Neuronal stem cell (in vitro differentiated cells): ENCODE measurements around the gene SPATS2L.

ENCODE experiments used
- DNase-seq: peaks from one replicate; pipeline ENCODE4 v3.0.0-alpha.2; 2013; ENCODE audit warnings: low spot score
- H2AFZ ChIP-seq: one replicate; pipeline ENCODE4 v1.6.1; 2013; ENCODE audit warnings: mild to moderate bottlenecking, low read length, inconsistent platforms
- H2AK5ac ChIP-seq: 2 replicates; pipeline ENCODE4 v1.6.1; 2013; ENCODE audit warnings: low read depth, mild to moderate bottlenecking, inconsistent platforms, low read length, moderate library complexity, mixed read lengths
- H2BK120ac ChIP-seq: 2 replicates; pipeline ENCODE4 v1.6.1; 2013; ENCODE audit warnings: low read depth, mild to moderate bottlenecking, inconsistent platforms, low read length, moderate library complexity, mixed read lengths
- H2BK12ac ChIP-seq: one replicate; pipeline ENCODE4 v1.6.1; 2013; ENCODE audit warnings: low read length, inconsistent platforms
- H2BK15ac ChIP-seq: 2 replicates; pipeline ENCODE4 v1.6.1; 2013; ENCODE audit warnings: mild to moderate bottlenecking, low read length, inconsistent platforms, mixed read lengths
- H2BK5ac ChIP-seq: one replicate; pipeline ENCODE4 v1.6.1; 2013; ENCODE audit warnings: inconsistent platforms, mild to moderate bottlenecking, low read length, moderate library complexity
- H3K14ac ChIP-seq: one replicate; pipeline ENCODE4 v1.6.1; 2013; ENCODE audit warnings: low read length, inconsistent platforms
- H3K18ac ChIP-seq: 2 replicates; pipeline ENCODE4 v1.6.1; 2013; ENCODE audit warnings: low read length, inconsistent platforms
- H3K23ac ChIP-seq: 2 replicates; pipeline ENCODE4 v1.6.1; 2013; ENCODE audit warnings: low read depth, mild to moderate bottlenecking, mixed read lengths, low read length, inconsistent platforms; ENCODE audit not compliant: poor library complexity
- H3K27ac ChIP-seq: replicated peaks from 3 replicates; pipeline ENCODE4 v1.5.1; 2013; ENCODE audit warnings: low read length, inconsistent platforms
- H3K27me3 ChIP-seq, 3 experiments: 2 replicates each; pipeline ENCODE4 v1.6.1; 2013; ENCODE audit warnings: low read length in 3 of 3, mild to moderate bottlenecking in 2 of 3, inconsistent platforms in 1 of 3, low read depth in 1 of 3, mixed read lengths in 1 of 3, moderate library complexity in 1 of 3; ENCODE audit not compliant: control insufficient read depth in 3 of 3, insufficient read depth in 3 of 3
- H3K36me3 ChIP-seq, 2 donors: replicated peaks in 1 of 2; 2 replicates each; pipeline ENCODE4 v1.6.1; 2013; ENCODE audit warnings: low read length in 2 of 2; ENCODE audit not compliant: control insufficient read depth in 2 of 2, insufficient read depth in 2 of 2
- H3K4ac ChIP-seq: 2 replicates; pipeline ENCODE4 v1.6.1; 2013; ENCODE audit warnings: inconsistent platforms, mild to moderate bottlenecking, low read length, moderate library complexity
- H3K4me1 ChIP-seq, 2 donors: 1 replicate in 1 of 2; 2 replicates in 1 of 2; pipeline ENCODE4 v1.6.1; 2013; ENCODE audit warnings: low read length in 2 of 2, low read depth in 1 of 2; ENCODE audit not compliant: control insufficient read depth in 2 of 2, insufficient read depth in 1 of 2
- H3K4me2 ChIP-seq: one replicate; pipeline ENCODE4 v1.6.1; 2013; ENCODE audit warnings: mild to moderate bottlenecking, low read length, inconsistent platforms; ENCODE audit not compliant: insufficient read depth, poor library complexity, severe bottlenecking
- H3K4me3 ChIP-seq, 2 donors: 2 replicates each; pipeline ENCODE4 v1.5.1; 2013; ENCODE audit warnings: low read length in 2 of 2, mild to moderate bottlenecking in 2 of 2, inconsistent platforms in 1 of 2, moderate library complexity in 1 of 2
- H3K79me1 ChIP-seq: one replicate; pipeline ENCODE4 v1.6.1; 2013; ENCODE audit warnings: low read depth, mild to moderate bottlenecking, inconsistent platforms, low read length, moderate library complexity
- H3K9ac ChIP-seq: one replicate; pipeline ENCODE4 v1.6.1; 2013; ENCODE audit warnings: mild to moderate bottlenecking, low read depth, low read length, inconsistent platforms; ENCODE audit not compliant: poor library complexity
- H3K9me3 ChIP-seq, 2 donors: replicated peaks in 1 of 2; 2 replicates each; pipeline versions ENCODE3 to v1.6.1; 2013; ENCODE audit warnings: low read length in 2 of 2, mild to moderate bottlenecking in 2 of 2, inconsistent platforms in 1 of 2, low read depth in 1 of 2, mixed read lengths in 1 of 2, moderate library complexity in 1 of 2; ENCODE audit not compliant: control insufficient read depth in 2 of 2, insufficient read depth in 1 of 2
- H4K8ac ChIP-seq: one replicate; pipeline ENCODE4 v1.6.1; 2013; ENCODE audit warnings: low read depth, mild to moderate bottlenecking, inconsistent platforms, low read length, moderate library complexity
- H4K91ac ChIP-seq: one replicate; pipeline ENCODE4 v1.6.1; 2013; ENCODE audit warnings: low read length, low read depth, mild to moderate bottlenecking, inconsistent platforms; ENCODE audit not compliant: poor library complexity
- WGBS, 2 donors: extraction: QIAGEN DNeasy Blood & Tissue Kit; methylation state at CpG; one replicate each; pipeline ENCODE4 v1.1.7; 2013; ENCODE audit warnings: missing lambda C conversion rate in 2 of 2, mixed read lengths in 1 of 2; ENCODE audit not compliant: insufficient read length in 2 of 2, insufficient replicate concordance in 1 of 2; ENCODE audit errors: extremely low coverage in 2 of 2; 5-methylcytosine and 5-hydroxymethylcytosine counted together

The SPATS2L gene

DNA sequence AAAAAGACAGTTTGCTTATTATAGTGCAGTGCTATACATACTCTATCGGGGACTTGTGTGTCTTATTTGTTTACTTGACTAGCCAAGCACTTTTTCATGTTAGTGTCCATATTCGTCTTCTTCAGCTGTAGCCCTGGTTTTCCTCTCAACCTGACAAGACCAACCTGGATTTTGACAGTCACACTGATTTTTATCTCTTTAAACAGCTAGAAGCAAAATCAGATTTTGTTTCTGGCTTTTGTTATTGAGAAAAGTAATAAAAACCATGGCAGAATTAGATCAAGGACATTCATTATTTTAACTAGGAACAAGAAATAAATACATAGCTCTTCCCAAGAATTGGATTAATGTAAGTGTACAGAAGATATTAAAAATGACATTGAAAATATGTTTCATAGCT lies 56.8 kb downstream of the SPATS2L start:
- Histone ChIP-seq H2BK12ac (no peak overlapping the region), H4K8ac (no peak overlapping the region), H3K14ac (no peak overlapping the region), H3K9me3 (no peaks in the 10 kb centered on the region), H3K27me3 (no peaks in the 10 kb centered on the region), H3K9ac (no peak overlapping the region), H3K79me1 (peaks cover 2% of the 10 kb centered on the region), H3K18ac (no peak overlapping the region), H3K23ac (no peak overlapping the region), H2BK5ac (no peak overlapping the region), H3K4me3 (no peak overlapping the region), H3K27ac (no peak overlapping the region), H3K36me3 (no peaks in the 10 kb centered on the region), H3K4ac (no peak overlapping the region), H2AK5ac (no peak overlapping the region), H2BK15ac (no peak overlapping the region), H3K4me1 (peaks cover 6 to 23% of the 10 kb centered on the region in 2 donors), H2AFZ (no peak overlapping the region), H3K4me2 (no peak overlapping the region), H4K91ac (no peak overlapping the region), H2BK120ac (no peak overlapping the region)
- no CpG with 5 or more reads among the region's 2 CpGs for WGBS, 2 donors
- no peak for DNase-seq

GRCh38 chr2:200364142-200364541 lies 57.6 kb downstream of the SPATS2L start:
- H3K27me3 ChIP-seq = no peaks in the 10 kb centered on the region
- peaks cover 6 to 23% of the 10 kb centered on the region in 2 donors for H3K4me1 ChIP-seq
- H3K4ac ChIP-seq = no peak overlapping the region
- H2AK5ac ChIP-seq = no peak overlapping the region
- no peaks in the 10 kb centered on the region for H3K36me3 ChIP-seq
- WGBS, 2 donors = no CpG with 5 or more reads among the region's 7 CpGs
- H3K14ac ChIP-seq = no peak overlapping the region
- no peak overlapping the region for H3K4me2 ChIP-seq
- no peak overlapping the region for H4K8ac ChIP-seq
- no peak overlapping the region for H3K4me3 ChIP-seq
- H2BK5ac ChIP-seq = no peak overlapping the region
- no peak overlapping the region for H4K91ac ChIP-seq
- H3K23ac ChIP-seq = no peak overlapping the region
- no peak for DNase-seq
- H3K79me1 ChIP-seq = peaks cover 2% of the 10 kb centered on the region
- no peak overlapping the region for H2BK15ac ChIP-seq
- no peak overlapping the region for H3K18ac ChIP-seq
- no peak overlapping the region for H2AFZ ChIP-seq
- H3K27ac ChIP-seq = no peak overlapping the region
- H2BK120ac ChIP-seq = no peak overlapping the region
- H3K9me3 ChIP-seq = no peaks in the 10 kb centered on the region
- H2BK12ac ChIP-seq = no peak overlapping the region
- no peak overlapping the region for H3K9ac ChIP-seq

DNA sequence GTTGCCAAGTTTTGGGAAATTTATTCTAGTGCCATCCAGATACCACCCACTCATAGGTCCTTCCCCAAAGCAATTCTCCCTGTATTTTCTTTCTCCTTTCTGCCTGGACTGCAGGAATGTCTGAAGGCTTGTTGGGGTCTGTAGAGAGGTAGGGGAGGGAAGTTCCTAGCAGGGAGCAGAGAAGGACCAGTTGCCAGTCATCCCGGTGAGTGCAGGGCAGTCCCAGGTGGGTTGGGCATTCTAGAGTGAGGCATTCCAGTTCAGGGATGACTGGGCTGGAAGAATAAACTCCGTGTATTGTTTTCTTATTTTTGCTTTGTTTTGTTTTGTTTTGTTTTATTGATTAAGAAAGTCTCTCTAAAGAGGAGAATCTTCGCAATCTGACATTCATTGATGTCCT lies 58.1 kb downstream of the SPATS2L start:
- Histone ChIP-seq H2AK5ac (no peak overlapping the region), H3K27ac (no peak overlapping the region), H2BK120ac (no peak overlapping the region), H3K4ac (no peak overlapping the region), H3K23ac (no peak overlapping the region), H3K18ac (no peak overlapping the region), H4K91ac (no peak overlapping the region), H3K79me1 (peaks cover under 1% of the 10 kb centered on the region), H2BK5ac (no peak overlapping the region), H3K4me3 (no peak overlapping the region), H4K8ac (no peak overlapping the region), H2BK12ac (no peak overlapping the region), H3K9ac (no peak overlapping the region), H3K27me3 (no peaks in the 10 kb centered on the region), H3K9me3 (no peaks in the 10 kb centered on the region), H3K4me1 (peaks cover 6 to 23% of the 10 kb centered on the region in 2 donors), H3K4me2 (no peak overlapping the region), H2BK15ac (no peak overlapping the region), H3K14ac (no peak overlapping the region), H3K36me3 (no peaks in the 10 kb centered on the region), H2AFZ (no peak overlapping the region)
- DNase-seq = no peak
- WGBS, 2 donors = no CpG with 5 or more reads among the region's 3 CpGs

GRCh38 chr2:200365209-200365608 lies 58.7 kb downstream of the SPATS2L start:
- no peaks in the 10 kb centered on the region for H3K9me3 ChIP-seq
- peaks cover 5 to 23% of the 10 kb centered on the region in 2 donors for H3K4me1 ChIP-seq
- no peak overlapping the region for H2BK5ac ChIP-seq
- no peak overlapping the region for H2BK15ac ChIP-seq
- no CpG with 5 or more reads among the region's 3 CpGs for WGBS, 2 donors
- no peak overlapping the region for H3K14ac ChIP-seq
- H4K91ac ChIP-seq = no peak overlapping the region
- H3K79me1 ChIP-seq = no peaks in the 10 kb centered on the region
- H2AK5ac ChIP-seq = no peak overlapping the region
- H3K4me3 ChIP-seq = no peak overlapping the region
- H2BK12ac ChIP-seq = no peak overlapping the region
- no peak overlapping the region for H3K27ac ChIP-seq
- H3K23ac ChIP-seq = no peak overlapping the region
- H3K36me3 ChIP-seq = no peaks in the 10 kb centered on the region
- no peak overlapping the region for H3K9ac ChIP-seq
- H2BK120ac ChIP-seq = no peak overlapping the region
- H4K8ac ChIP-seq = no peak overlapping the region
- no peak for DNase-seq
- no peak overlapping the region for H3K18ac ChIP-seq
- H3K27me3 ChIP-seq = no peaks in the 10 kb centered on the region
- no peak overlapping the region for H3K4ac ChIP-seq
- H3K4me2 ChIP-seq = no peak overlapping the region
- no peak overlapping the region for H2AFZ ChIP-seq
